ENCODE data around the gene RAD51D. TPM values are rescaled to one million over a fixed set of nuclear protein-coding genes. Genes with fewer than 3 reads are reported as not detected.

Gene RAD51D
- total RNA-seq, 8 experiments from 2014 or later: 6.5 to 16.7 (median 8.3) TPM

GRCh38 chr17:35088356-35088880, 31.2 kb downstream of the RAD51D start:
- in situ Hi-C loops (cut with MboI; ENCODE audit: low pct_unique_long_range_greater_than_20kb in 2 of 9, low sequenced_read_pairs in 9 of 9, unreplicated experiment in 9 of 9): loop anchor here in 1 of 9 experiments (25.0 kb wide), 1 partner anchor 101 kb away; the partner anchor contains the start of gene LIG3
- WGBS, 10 experiments: 0% methylated on average over 1 to 13 of the region's 26 CpGs; no CpG with 5 or more reads in 4 of the 10 experiments
- peak overlapping the region; percentile 23 to 53 for H3K27ac ChIP-seq
- H3K4me3 ChIP-seq: peak overlapping the region; percentile 57 to 81 (median 65)
- ATAC-seq (replicated peaks in 6 of 8): peak; percentile 31 to 67 (median 54)
- H3K4me1 ChIP-seq (replicated peaks in 1 of 2): peaks cover 6 to 11% of the 10 kb centered on the region in 2 donors

- 0 to 48% (median 24%) methylated on average over 1 to 9 of the region's 9 CpGs; no CpG with 5 or more reads in 1 of the 10 experiments for WGBS, 10 experiments
- in situ Hi-C loops (cut with MboI; ENCODE audit: low pct_unique_long_range_greater_than_20kb in 2 of 9, low sequenced_read_pairs in 9 of 9, unreplicated experiment in 9 of 9): loop anchor here in 1 of 9 experiments (25.0 kb wide), 1 partner anchor 101 kb away; the partner anchor contains the start of gene LIG3
- H3K4me1 ChIP-seq (replicated peaks in 1 of 2): peaks cover 6 to 11% of the 10 kb centered on the region in 2 donors
- peak overlapping the region; percentile 57 to 81 (median 65) for H3K4me3 ChIP-seq
- ATAC-seq (replicated peaks in 6 of 8): peak in 4 of 8 experiments; percentile 0 to 6 (median 2)
- peak overlapping the region in 1 of 2 donors; percentile 23 for H3K27ac ChIP-seq
Observed at GRCh38 chr17:35087731-35088355, 31.8 kb downstream of the RAD51D start.

DNA sequence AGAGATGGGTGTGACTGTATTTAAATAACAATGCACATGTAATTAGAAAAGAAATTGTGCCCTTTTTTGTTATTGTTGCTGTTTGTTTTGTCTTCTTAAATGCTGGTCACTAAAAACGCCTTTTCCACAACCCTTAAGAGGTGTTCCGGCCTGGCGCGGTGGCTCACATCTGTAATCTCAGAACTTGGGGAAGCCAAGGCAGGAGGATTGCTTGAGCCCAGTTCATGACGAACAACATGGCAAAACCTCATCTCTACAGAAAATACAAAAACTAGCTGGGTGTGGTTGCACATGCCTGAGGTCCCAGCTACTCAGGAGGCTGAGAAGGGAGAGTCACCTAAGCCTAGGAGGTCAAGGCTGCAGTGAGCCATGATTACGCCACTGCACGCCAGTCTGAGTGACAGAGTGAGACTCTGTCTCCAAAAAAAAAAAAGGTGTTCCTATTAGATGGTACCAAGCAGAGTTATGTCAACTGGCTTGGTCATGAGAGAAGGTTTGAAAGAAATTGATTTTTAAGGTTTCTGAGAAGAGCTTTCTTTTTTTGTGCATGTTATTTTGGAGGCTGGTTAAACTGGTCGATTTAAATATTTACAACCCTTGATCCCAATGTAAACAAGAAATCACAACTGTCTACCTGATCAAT, 32.6 kb downstream of the RAD51D start:
- H3K4me3 ChIP-seq: peak overlapping the region in 2 of 5 donors; percentile 57 to 78
- ATAC-seq (replicated peaks in 6 of 8): no peak
- in situ Hi-C loops (cut with MboI; ENCODE audit: low pct_unique_long_range_greater_than_20kb in 2 of 9, low sequenced_read_pairs in 9 of 9, unreplicated experiment in 9 of 9): loop anchor here in 1 of 9 experiments (25.0 kb wide), 1 partner anchor 100 kb away; the partner anchor contains the start of gene LIG3
- H3K27ac ChIP-seq: no peak overlapping the region
- WGBS, 10 experiments: 50 to 100% (median 83%) methylated on average over 1 to 7 of the region's 8 CpGs; no CpG with 5 or more reads in 3 of the 10 experiments
- peaks cover 8 to 11% of the 10 kb centered on the region in 2 donors for H3K4me1 ChIP-seq (replicated peaks in 1 of 2)

DNA sequence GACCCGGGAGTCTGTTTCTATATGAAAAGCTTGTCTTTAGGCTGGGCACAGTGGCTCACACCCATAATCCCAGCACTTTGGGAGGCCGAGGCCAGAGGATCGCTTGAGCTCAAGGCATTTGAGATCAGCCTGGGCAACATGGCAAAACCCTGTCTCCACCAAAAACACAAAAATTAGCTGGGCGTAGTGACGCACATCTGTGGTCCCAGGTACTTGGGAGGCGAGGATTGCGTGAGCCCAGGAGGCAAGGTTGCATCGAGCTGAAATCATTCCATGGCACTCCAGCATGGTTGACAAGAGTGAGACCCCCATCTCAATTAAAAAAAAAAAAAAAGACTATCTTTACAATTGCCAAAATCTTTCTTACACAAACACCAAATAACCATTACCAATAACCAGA, 33.5 kb downstream of the RAD51D start:
- no peak overlapping the region for H3K27ac ChIP-seq
- peaks cover 9 to 11% of the 10 kb centered on the region in 2 donors for H3K4me1 ChIP-seq (replicated peaks in 1 of 2)
- WGBS, 10 experiments: 75 to 100% (median 91%) methylated on average over 1 to 8 of the region's 8 CpGs; no CpG with 5 or more reads in 2 of the 10 experiments
- no peak overlapping the region for H3K4me3 ChIP-seq
- in situ Hi-C loops (cut with MboI; ENCODE audit: low pct_unique_long_range_greater_than_20kb in 2 of 9, low sequenced_read_pairs in 9 of 9, unreplicated experiment in 9 of 9): loop anchor here in 1 of 9 experiments (25.0 kb wide), 1 partner anchor 99 kb away; the partner anchor contains the start of gene LIG3
- ATAC-seq (replicated peaks in 6 of 8): no peak

DNA sequence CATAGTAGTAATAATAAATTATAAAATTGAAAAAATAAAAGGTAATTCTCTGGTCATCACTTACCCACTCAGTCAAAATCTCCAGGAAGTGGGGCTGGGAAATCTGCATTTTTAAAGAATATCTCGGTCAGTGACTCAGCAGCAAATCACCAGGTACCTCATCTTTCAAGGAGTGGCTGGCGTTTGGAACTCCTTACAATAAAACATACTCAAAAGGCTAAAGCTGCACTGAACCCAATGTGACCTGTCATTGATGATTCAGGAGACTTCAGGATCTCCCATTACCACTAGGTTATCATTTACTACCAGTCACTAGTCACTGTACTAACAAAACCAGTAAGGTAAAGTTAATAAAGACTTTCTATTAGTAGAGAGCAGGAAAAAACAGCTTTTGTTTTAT, 34.7 kb downstream of the RAD51D start:
- in situ Hi-C loops (cut with MboI; ENCODE audit: low pct_unique_long_range_greater_than_20kb in 2 of 9, low sequenced_read_pairs in 9 of 9, unreplicated experiment in 9 of 9): loop anchor here in 1 of 9 experiments (25.0 kb wide), 1 partner anchor 98 kb away; the partner anchor contains the start of gene LIG3
- no peak overlapping the region for H3K27ac ChIP-seq
- WGBS, 10 experiments: 4 to 86% (median 33%) methylated on average over 1 to 2 of the region's 2 CpGs; no CpG with 5 or more reads in 2 of the 10 experiments
- H3K4me1 ChIP-seq (replicated peaks in 1 of 2): peaks cover 9 to 11% of the 10 kb centered on the region in 2 donors
- no peak for ATAC-seq (replicated peaks in 6 of 8)
- no peak overlapping the region for H3K4me3 ChIP-seq

GRCh38 chr17:35083071-35083470, 36.6 kb downstream of the RAD51D start:
- in situ Hi-C loops (cut with MboI; ENCODE audit: low pct_unique_long_range_greater_than_20kb in 2 of 9, low sequenced_read_pairs in 9 of 9, unreplicated experiment in 9 of 9): loop anchor here in 1 of 9 experiments (25.0 kb wide), 1 partner anchor 96 kb away; the partner anchor contains the start of gene LIG3
- H3K27ac ChIP-seq: no peak overlapping the region
- ATAC-seq (replicated peaks in 6 of 8): no peak

GRCh38 chr17:35082073-35082657, 37.5 kb downstream of the RAD51D start:
- Histone ChIP-seq H3K27ac (no peak overlapping the region), H3K4me1 (replicated peaks in 1 of 2) (peaks cover 4 to 6% of the 10 kb centered on the region in 2 donors), H3K4me3 (no peak overlapping the region)
- in situ Hi-C loops (cut with MboI; ENCODE audit: low pct_unique_long_range_greater_than_20kb in 2 of 9, low sequenced_read_pairs in 9 of 9, unreplicated experiment in 9 of 9): loop anchor here in 1 of 9 experiments (25.0 kb wide), 1 partner anchor 95 kb away; the partner anchor contains the start of gene LIG3
- ATAC-seq (replicated peaks in 6 of 8): peak in 5 of 8 experiments; percentile 3 to 32 (median 27)
- 0 to 56% (median 25%) methylated on average over 1 to 3 of the region's 3 CpGs; no CpG with 5 or more reads in 2 of the 10 experiments for WGBS, 10 experiments

More at GRCh38 chr17:35083071-35083470, 36.6 kb downstream of the RAD51D start:
- WGBS, 10 experiments: 15 to 86% (median 70%) methylated on average over 1 to 2 of the region's 2 CpGs; no CpG with 5 or more reads in 1 of the 10 experiments
- Histone ChIP-seq H3K4me1 (replicated peaks in 1 of 2) (peaks cover 9 to 11% of the 10 kb centered on the region in 2 donors), H3K4me3 (no peak overlapping the region)

DNA sequence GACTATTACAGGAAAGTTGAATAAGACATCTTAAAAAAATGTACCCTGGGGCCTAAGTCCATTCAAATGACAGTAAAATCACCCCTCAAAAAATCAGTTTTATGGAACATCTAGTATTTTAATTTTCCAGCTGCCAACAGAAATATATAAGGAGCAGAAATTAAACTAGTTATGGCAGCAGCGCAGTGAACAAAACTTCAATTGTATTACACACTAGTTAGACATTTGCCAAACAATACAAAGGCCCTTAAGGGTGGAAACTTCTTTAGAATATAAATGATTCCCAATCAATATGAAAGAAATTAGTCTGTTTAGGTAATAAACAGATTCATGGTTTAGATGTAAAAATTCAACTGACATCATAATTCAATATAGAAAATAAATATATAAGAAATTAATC, 38.0 kb downstream of the RAD51D start:
- ATAC-seq (replicated peaks in 6 of 8): no peak
- no peak overlapping the region for H3K27ac ChIP-seq
- H3K4me1 ChIP-seq (replicated peaks in 1 of 2): peaks cover 0 to 3% of the 10 kb centered on the region in 2 donors
- WGBS, 10 experiments: 55 to 100% (median 67%) methylated on average over 1 of the region's 1 CpG; no CpG with 5 or more reads in 3 of the 10 experiments
- in situ Hi-C loops (cut with MboI; ENCODE audit: low pct_unique_long_range_greater_than_20kb in 2 of 9, low sequenced_read_pairs in 9 of 9, unreplicated experiment in 9 of 9): loop anchor here in 1 of 9 experiments (25.0 kb wide), 1 partner anchor 94 kb away; the partner anchor contains the start of gene LIG3
- no peak overlapping the region for H3K4me3 ChIP-seq

DNA sequence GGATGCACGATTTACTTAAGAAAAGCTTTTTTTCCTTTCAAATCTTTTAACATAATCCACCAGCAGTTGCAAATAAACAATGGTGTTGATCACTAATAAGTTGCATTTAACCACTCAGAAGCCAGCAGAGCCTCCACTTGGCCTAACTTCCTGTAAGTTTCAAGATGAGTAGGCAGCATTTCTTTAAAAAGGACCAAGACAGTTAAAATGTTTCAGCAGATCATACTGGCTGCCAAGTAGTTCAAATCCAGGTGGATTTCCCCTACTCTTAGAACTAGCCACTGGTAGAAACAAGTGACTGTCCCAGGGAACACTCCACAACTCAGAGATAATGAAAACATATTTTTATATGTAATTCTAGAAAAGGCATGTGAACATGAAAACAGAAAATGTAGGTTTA, 39.1 kb downstream of the RAD51D start:
- 0 to 60% (median 0%) methylated on average over 1 of the region's 1 CpG; no CpG with 5 or more reads in 2 of the 10 experiments for WGBS, 10 experiments
- no peak overlapping the region for H3K27ac ChIP-seq
- H3K4me3 ChIP-seq: no peak overlapping the region
- in situ Hi-C loops (cut with MboI; ENCODE audit: low pct_unique_long_range_greater_than_20kb in 2 of 9, low sequenced_read_pairs in 9 of 9, unreplicated experiment in 9 of 9): loop anchor here in 1 of 9 experiments (25.0 kb wide), 1 partner anchor 93 kb away; the partner anchor contains the start of gene LIG3
- ATAC-seq (replicated peaks in 6 of 8): no peak
- H3K4me1 ChIP-seq (replicated peaks in 1 of 2): peaks cover 0 to 3% of the 10 kb centered on the region in 2 donors

- H3K27ac ChIP-seq: no peak overlapping the region
- in situ Hi-C loops (cut with MboI; ENCODE audit: low pct_unique_long_range_greater_than_20kb in 2 of 9, low sequenced_read_pairs in 9 of 9, unreplicated experiment in 9 of 9): loop anchor here in 1 of 9 experiments (25.0 kb wide), 1 partner anchor 92 kb away; the partner anchor contains the start of gene LIG3
- no peak overlapping the region for H3K4me3 ChIP-seq
- peak in 3 of 8 experiments; percentile 76 to 86 (median 80) for ATAC-seq (replicated peaks in 6 of 8)
- peaks cover 0 to 3% of the 10 kb centered on the region in 2 donors for H3K4me1 ChIP-seq (replicated peaks in 1 of 2)
- WGBS, 10 experiments: 0 to 100% (median 8%) methylated on average over 1 of the region's 1 CpG; no CpG with 5 or more reads in 4 of the 10 experiments
Observed at GRCh38 chr17:35079547-35080423, 39.9 kb downstream of the RAD51D start.

DNA sequence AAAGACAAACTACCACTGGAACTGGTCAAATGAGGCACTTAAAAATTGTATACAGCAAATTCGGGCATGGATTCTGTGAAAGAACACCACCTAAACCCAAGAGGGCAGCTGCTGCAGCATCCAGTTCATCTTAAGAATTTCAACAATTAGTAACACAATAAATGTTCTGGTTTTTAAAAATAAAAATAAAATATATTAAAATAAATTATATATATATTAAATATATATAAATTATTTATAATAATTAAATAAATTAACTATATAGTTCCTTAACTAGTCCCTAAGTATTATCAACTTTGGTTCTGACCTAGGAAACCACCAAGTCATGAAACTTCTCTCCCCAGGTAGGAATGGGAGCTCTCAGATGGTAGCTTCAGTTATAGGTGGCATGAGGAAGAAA, 42.8 kb downstream of the RAD51D start:
- Histone ChIP-seq H3K4me1 (replicated peaks in 1 of 2) (no peaks in the 10 kb centered on the region), H3K27ac (no peak overlapping the region), H3K4me3 (no peak overlapping the region)
- no peak for ATAC-seq (replicated peaks in 6 of 8)
- WGBS, 10 experiments: 83 to 100% (median 100%) methylated on average over 1 of the region's 1 CpG; no CpG with 5 or more reads in 5 of the 10 experiments
- in situ Hi-C loops (cut with MboI; ENCODE audit: low pct_unique_long_range_greater_than_20kb in 2 of 9, low sequenced_read_pairs in 9 of 9, unreplicated experiment in 9 of 9): loop anchor here in 1 of 9 experiments (25.0 kb wide), 1 partner anchor 90 kb away; the partner anchor contains the start of gene LIG3

Measured in motor neuron (in vitro differentiated cells).